ENCODE data around the gene ARHGAP10.
A peak's percentile ranks its signal among the peaks of the same experiment; 100 is the strongest.
"Not testable (repeated sequence)": the region's sequence is repeated elsewhere in the genome, so short reads cannot be mapped to it uniquely, and the experiment has no call there.

Gene ARHGAP10

GRCh38 chr4:147991543-147992283, 259.8 kb downstream of the ARHGAP10 start:
- no peak for DNase-seq (ENCODE audit: low spot score)

- DNase-seq (ENCODE audit: low spot score) = no peak
Observed at GRCh38 chr4:147994076-147994475, 262.2 kb downstream of the ARHGAP10 start.

GRCh38 chr4:147994491-147995385, 262.9 kb downstream of the ARHGAP10 start:
- no peak for DNase-seq (ENCODE audit: low spot score)

- DNase-seq (ENCODE audit: low spot score) = no peak
Observed at GRCh38 chr4:147996859-147997258, 265.0 kb downstream of the ARHGAP10 start.

GRCh38 chr4:148000038-148000437, 268.1 kb downstream of the ARHGAP10 start:
- not testable (repeated sequence) for DNase-seq (ENCODE audit: low spot score)

- DNase-seq (ENCODE audit: low spot score) = no peak
Observed at GRCh38 chr4:148004228-148004857, 272.5 kb downstream of the ARHGAP10 start.

- no peak for DNase-seq (ENCODE audit: low spot score)
Observed at GRCh38 chr4:148006001-148006400, 274.1 kb downstream of the ARHGAP10 start.

DNA sequence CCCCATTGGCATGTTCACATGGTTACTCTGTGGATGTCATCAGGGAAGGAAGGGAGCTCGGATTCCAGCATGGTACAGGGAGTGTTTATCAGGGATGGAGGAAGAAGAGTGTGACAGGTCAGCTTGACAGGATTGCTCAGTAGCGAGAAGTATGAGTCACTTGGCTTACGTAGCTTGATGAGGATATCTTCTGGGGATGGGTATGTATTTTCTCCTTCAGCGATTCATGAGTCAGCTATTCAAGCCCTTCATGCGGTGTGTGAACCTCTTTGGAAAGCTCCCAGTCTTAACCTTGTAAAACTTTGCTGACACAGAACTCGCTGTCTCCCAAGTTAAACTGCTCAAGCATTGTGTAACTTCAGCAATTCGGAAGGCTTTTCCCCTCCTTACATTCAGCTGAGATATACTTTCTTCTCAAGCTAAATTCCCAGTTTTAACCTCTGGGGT, 275.4 kb downstream of the ARHGAP10 start:
- peak; percentile 86 for DNase-seq (ENCODE audit: low spot score)

DNA sequence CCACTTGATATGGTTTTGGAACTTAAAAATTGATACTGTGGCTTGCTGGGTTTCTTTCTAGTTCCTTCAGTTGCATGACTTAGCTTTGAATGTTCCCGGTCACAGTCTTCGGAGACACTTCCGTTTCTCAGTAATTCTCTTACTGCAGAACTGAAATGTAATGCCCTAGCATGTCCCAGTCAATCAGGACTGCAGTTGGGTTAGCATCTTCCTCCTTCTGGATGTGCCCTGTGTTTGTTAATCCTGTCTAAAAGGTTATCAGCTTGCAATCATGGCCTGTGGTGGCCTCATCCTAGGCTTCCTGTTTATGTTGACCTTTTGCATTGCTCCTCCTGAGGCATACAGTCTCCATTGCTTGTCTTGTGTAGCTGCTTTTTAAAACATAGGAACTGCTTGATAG, 275.9 kb downstream of the ARHGAP10 start:
- DNase-seq (ENCODE audit: low spot score) = no peak

DNA sequence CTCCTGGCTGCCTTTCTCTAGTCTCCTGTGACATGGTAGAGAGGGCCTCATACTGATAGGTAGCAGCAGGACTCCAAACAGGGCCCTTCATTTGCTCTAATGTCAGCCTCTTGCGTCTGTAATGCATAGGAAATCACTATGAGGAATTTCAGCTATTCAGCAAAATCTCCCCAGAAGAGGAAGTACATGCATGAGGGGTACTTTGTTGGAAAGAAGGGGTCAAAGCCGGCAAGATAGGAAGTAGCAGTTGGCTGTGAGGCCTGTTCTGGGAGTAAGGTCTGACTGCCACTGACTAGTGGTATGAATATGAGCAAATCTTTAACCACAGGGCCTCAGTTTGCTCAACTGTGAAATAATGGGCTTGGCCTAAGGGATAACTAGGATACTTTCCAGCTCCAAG, 283.2 kb downstream of the ARHGAP10 start:
- DNase-seq (ENCODE audit: low spot score) = no peak

DNA sequence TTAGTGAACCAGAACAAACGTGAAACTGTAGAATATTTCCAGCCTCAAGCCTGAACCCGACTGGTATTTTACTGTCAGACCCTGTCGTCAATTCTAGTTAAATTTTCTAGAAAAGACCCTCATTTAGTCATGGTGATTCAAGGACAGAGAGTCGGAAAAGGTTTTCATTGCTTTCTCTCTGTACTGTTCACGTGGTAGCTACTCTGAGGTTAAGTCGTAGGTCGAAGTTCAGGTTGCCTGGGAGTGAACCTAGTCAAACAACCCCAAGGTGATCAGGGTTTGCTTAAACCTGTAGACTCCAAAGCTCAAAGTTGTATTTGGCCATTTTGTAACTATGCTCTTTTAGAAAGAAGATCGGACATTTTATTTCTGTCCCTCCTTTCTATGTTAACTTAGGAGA, 283.6 kb downstream of the ARHGAP10 start:
- DNase-seq (ENCODE audit: low spot score) = no peak

DNA sequence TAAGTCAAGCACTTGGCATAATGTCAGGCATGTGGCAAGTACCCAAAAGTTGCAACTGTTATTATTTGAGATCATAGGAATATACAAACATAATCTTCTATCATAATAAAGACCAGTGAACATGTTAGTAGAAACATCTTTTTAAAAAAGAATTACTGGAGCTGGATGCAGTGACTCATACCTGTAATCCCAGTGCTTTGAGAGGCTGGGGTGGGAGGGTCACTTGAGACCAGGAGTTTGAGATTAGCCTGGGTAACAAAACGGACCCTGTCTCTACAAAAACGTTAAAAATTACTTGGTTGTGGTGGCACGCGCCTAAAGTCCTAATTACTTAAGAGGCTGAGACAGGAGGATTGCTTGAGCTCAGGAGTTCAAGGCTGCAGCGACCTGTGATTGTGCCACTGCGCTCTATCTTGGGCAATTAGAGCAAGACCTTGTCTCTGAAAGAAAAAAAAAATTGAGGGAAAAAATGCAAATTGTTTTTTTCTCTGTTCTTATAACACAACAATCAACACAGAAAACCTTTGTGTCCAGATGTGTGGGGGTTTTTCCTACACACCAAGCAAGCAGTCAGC, 284.3 kb downstream of the ARHGAP10 start:
- no peak for DNase-seq (ENCODE audit: low spot score)

DNA sequence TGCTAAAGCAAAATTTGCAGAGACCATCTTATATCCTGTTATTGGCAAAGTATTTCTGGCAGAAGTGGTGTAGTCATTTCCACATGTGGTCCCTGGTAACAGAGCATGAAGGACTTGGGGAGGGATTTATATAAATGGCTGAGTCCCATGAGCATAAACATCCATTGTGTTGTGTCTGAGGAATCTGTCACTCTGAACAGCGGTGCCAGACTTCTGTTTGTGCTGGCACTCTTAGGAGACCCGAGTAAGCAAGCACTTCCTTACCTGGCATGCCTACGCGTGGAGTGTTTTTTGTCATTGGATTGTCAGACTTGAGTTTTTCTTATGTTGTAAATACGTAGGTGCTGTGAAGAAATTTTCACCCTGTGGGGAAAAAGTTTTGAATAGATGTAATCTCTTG, 285.9 kb downstream of the ARHGAP10 start:
- no peak for DNase-seq (ENCODE audit: low spot score)

DNA sequence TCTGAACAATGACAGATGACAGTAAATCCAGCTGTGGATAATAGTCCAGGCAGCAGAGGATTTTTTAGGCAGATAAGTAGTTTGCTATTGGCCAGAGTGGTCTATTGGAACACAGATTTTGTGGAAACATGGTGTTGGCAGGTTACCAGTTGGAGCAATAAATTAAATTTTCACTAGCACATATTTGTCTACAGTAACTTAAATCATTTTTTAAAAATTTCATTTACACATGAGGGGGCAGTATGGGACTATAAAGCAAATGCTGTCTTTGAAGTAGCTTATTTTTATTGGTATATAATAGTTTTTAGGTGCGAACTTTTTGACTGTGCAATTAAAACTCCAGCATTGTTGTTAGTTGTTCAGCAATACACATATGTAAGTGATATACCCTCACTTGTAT, 289.8 kb downstream of the ARHGAP10 start:
- no peak for DNase-seq (ENCODE audit: low spot score)

DNA sequence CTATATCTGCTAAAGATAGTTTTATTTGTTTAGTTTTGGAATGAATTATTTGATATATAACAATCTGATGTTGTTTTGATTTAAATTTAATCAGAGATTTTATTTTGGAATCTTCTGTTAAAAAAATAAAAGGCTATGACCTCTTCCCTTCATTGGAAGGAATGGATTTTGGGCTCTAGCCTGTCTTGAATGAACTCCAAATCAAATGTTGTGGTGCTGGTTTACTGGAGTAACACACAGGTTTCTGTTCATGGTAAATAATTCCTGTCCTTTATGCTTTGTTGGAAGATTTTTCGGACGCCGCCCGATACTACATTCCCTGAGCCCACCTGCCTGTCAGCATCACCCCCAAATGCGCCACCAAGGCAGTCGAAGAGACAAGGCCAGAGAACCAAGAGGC, 291.1 kb downstream of the ARHGAP10 start:
- DNase-seq (ENCODE audit: low spot score) = no peak

DNA sequence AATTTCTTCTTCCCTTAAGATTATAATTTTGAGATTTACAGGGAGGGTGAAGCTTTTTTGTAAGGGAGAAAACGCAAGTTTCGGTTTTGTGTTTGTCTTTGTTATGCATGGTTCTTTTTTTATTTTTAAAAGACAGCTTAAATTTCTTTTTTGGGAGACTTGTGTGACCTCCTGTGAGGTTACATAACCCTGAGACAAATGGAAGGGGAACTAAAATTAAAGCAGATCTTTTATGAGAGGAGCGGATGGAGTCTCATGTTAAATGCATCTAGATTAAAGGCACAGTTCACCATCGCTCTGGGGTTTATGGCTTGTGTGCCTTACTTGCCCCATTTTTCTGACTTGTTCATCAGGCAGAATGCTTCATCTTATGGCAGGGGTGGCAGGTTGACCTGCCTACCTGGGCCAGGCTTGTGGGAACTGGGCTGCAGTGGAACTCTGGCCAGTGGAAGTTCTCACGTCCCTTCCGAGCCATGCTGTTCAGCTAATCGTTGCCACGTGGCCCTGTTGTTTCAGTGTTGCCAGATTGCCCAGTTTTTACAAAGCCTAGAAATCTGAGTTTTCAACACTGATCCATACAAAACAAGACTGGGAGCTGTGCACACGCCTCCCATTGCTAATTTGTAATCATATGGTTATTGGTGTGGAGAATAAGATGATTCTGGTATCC, 291.8 kb downstream of the ARHGAP10 start:
- DNase-seq (ENCODE audit: low spot score) = no peak

GRCh38 chr4:148025981-148026380, 294.1 kb downstream of the ARHGAP10 start:
- peak; percentile 66 for DNase-seq (ENCODE audit: low spot score)

GRCh38 chr4:148027201-148027600, 295.3 kb downstream of the ARHGAP10 start:
- no peak for DNase-seq (ENCODE audit: low spot score)

GRCh38 chr4:148029781-148030180, 297.9 kb downstream of the ARHGAP10 start:
- no peak for DNase-seq (ENCODE audit: low spot score)

DNA sequence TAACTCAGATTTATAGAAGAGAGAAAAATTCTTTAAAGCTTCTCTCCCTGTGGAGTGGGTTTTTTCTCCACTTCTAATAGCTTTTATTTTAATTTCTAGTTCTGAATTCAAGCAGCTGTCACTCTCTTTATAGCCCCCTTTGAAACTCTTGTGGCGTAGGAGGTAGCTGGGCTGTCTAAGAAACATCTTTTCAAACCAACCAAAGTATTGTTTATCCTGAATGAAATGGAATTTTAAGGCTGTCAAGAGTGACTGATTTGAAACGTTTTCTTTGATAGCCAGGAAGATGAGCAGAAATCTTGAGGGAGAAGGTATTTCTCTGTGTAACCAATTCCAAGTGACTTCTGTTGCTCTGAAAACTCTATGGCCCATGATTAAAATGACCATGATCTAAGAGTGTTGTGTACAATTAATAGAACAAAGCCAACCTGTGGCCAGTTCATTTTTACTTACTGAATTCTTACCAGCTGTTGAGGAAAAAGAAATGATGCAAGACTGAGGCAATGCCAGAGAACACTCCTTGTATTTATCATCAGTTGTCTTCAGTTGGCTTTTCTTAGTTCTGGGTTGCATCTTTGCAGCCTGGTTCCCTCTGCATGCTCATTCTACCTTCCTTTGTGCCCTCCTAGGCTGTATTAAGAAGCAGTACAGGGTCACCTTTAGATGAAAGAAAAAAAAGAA, 298.4 kb downstream of the ARHGAP10 start:
- DNase-seq (ENCODE audit: low spot score) = no peak

DNA sequence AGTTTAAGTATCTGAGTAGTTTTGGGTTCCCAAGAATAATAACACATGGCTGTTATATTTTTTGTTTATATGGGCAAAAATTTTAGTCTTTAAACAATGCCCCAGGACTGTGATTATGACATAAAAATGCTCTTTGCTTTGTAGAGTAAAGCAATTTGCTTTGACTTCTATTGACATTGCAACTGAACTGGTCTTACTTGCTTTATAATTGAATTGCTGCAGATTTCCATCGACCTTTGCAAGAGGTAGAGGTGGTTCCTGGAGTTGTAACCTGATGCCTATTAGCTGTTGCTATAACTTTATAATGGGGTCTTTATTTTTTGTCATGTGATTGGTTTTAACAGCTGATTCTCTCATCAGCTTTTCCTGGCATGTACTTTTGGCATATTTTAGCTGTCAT, 302.9 kb downstream of the ARHGAP10 start:
- no peak for DNase-seq (ENCODE audit: low spot score)
